Keratinocyte (primary cell): ENCODE results near the gene BBS12. TPM values are rescaled to one million over a fixed set of nuclear protein-coding genes. Genes with fewer than 3 reads are reported as not detected.

Source experiments
- DNase-seq: peaks from one replicate; pipeline ENCODE4 v3.0.0-alpha.2; 2011; ENCODE audit warnings: low read depth, missing footprints, low spot score
- FAIRE-seq: peaks from 2 replicates; lab custom pipeline; 2011; peaks lifted over from hg19 to GRCh38; lab: Jason Lieb, UNC
- H2AFZ ChIP-seq: 2 replicates; pipeline ENCODE4 v1.6.0; 2012; ENCODE audit warnings: low read length, control low read depth, inconsistent platforms; ENCODE audit not compliant: control insufficient read depth
- H3K27ac ChIP-seq: 2 replicates; pipeline ENCODE4 v1.5.1; 2011; ENCODE audit warnings: low read length; ENCODE audit not compliant: control insufficient read depth, insufficient read depth
- H3K27me3 ChIP-seq: 3 replicates; pipeline ENCODE4 v1.6.0; 2011; ENCODE audit warnings: low read length; ENCODE audit not compliant: control insufficient read depth, insufficient read depth; ENCODE audit errors: extremely low read depth
- H3K36me3 ChIP-seq, 2 experiments: 2 replicates in 1 of 2; 3 replicates in 1 of 2; pipeline ENCODE4 v1.5.1; 2011; ENCODE audit warnings: low read length in 2 of 2, mild to moderate bottlenecking in 1 of 2; ENCODE audit not compliant: control insufficient read depth in 2 of 2, insufficient read depth in 2 of 2; ENCODE audit errors: extremely low read depth in 1 of 2
- H3K4me1 ChIP-seq: 3 replicates; pipeline ENCODE4 v1.5.1; 2011; ENCODE audit warnings: low read length; ENCODE audit not compliant: control insufficient read depth, insufficient read depth; ENCODE audit errors: extremely low read depth
- H3K4me2 ChIP-seq: 3 replicates; pipeline ENCODE4 v1.6.0; 2011; ENCODE audit warnings: low read depth, low read length; ENCODE audit not compliant: control insufficient read depth, insufficient read depth; ENCODE audit errors: extremely low read depth
- H3K4me3 ChIP-seq, 3 experiments: fragments of 200-600 bp in 1 of 3; sonication (generic) in 1 of 3; 2 replicates in 2 of 3; 3 replicates in 1 of 3; pipeline ENCODE4 v1.5.1; 2011 to 2016; ENCODE audit warnings: low read length in 3 of 3, mild to moderate bottlenecking in 3 of 3, control low read depth in 2 of 3, inconsistent platforms in 1 of 3, low read depth in 1 of 3, mixed read lengths in 1 of 3, mixed run types in 1 of 3, moderate library complexity in 1 of 3; ENCODE audit not compliant: control insufficient read depth in 2 of 3, insufficient read depth in 2 of 3; ENCODE audit errors: extremely low read depth in 1 of 3
- H3K79me2 ChIP-seq: 2 replicates; pipeline ENCODE4 v1.6.0; 2012; ENCODE audit warnings: low read length; ENCODE audit not compliant: control insufficient read depth, insufficient read depth
- H3K9ac ChIP-seq: 3 replicates; pipeline ENCODE4 v1.6.0; 2011; ENCODE audit warnings: low read length; ENCODE audit not compliant: control insufficient read depth, insufficient read depth; ENCODE audit errors: extremely low read depth
- H3K9me1 ChIP-seq: 3 replicates; pipeline ENCODE4 v1.6.0; 2011; ENCODE audit warnings: low read length; ENCODE audit not compliant: control insufficient read depth, insufficient read depth; ENCODE audit errors: extremely low read depth
- H3K9me3 ChIP-seq: 2 replicates; pipeline ENCODE4 v1.5.1; 2012; ENCODE audit warnings: low read depth, low read length; ENCODE audit not compliant: control insufficient read depth
- H4K20me1 ChIP-seq: 3 replicates; pipeline ENCODE4 v1.6.0; 2011; ENCODE audit warnings: low read length; ENCODE audit not compliant: control insufficient read depth, insufficient read depth; ENCODE audit errors: extremely low read depth
- CTCF ChIP-seq, 3 experiments: IDR thresholded peaks in 1 of 3; conservative IDR thresholded peaks in 1 of 3; optimal IDR thresholded peaks in 1 of 3; 2 replicates in 2 of 3; 3 replicates in 1 of 3; pipeline versions ENCODE3 to v1.5.1; 2011; ENCODE audit warnings: low read length in 3 of 3, mild to moderate bottlenecking in 3 of 3, moderate library complexity in 2 of 3, control low read depth in 1 of 3, inconsistent platforms in 1 of 3; ENCODE audit not compliant: insufficient read depth in 2 of 3; ENCODE audit errors: extremely low read depth in 1 of 3
- EZH2 ChIP-seq: IDR thresholded peaks from one replicate; pipeline ENCODE4 v1.6.1; 2012; ENCODE audit warnings: inconsistent platforms, mild to moderate bottlenecking, low read length, moderate library complexity
- dilution Hi-C: fragments of 300-500 bp; cut with MboI; formaldehyde crosslinking; loops from one replicate; pipeline ENCODE4 v1.7.0; 2020; ENCODE audit warnings: low sequenced_read_pairs; ENCODE audit not compliant: extremely low pct_ligation_motif_present
- polyA plus RNA-seq, 5 experiments: library from polyadenylated mRNA; depleted of rRNA in 3 of 5; stranded (reverse) in 3 of 5; stranded (forward) in 1 of 5; unstranded in 1 of 5; fragments of >200 nt; gene quantifications; 1 replicate in 1 of 5; 2 replicates in 3 of 5; 3 replicates in 1 of 5; pipeline versions ENCODE4 v1.2.1 to v1.2.3, GENCODE V29; 2011 to 2012; ENCODE audit warnings: missing spikeins in 2 of 5, low read depth in 1 of 5, low replicate concordance in 1 of 5

Gene BBS12
- polyA plus RNA-seq, 1 donor (not counting 4 experiments of a cell fraction or from before 2014, with no cell fraction given) = 2.5 TPM

GRCh38 chr4:122744229-122744628, 11.7 kb downstream of the BBS12 start:
- no peak for DNase-seq
- Histone ChIP-seq H3K27ac (no peak overlapping the region), H3K4me2 (no peak overlapping the region), H2AFZ (no peak overlapping the region), H3K79me2 (no peaks in the 10 kb centered on the region), H4K20me1 (no peaks in the 10 kb centered on the region), H3K27me3 (no peaks in the 10 kb centered on the region), H3K9ac (no peak overlapping the region), H3K4me3 (no peak overlapping the region), H3K9me3 (no peaks in the 10 kb centered on the region), H3K36me3 (peaks cover 0 to 6% of the 10 kb centered on the region in 2 experiments), H3K9me1 (no peaks in the 10 kb centered on the region), H3K4me1 (peaks cover 9% of the 10 kb centered on the region)
- TF ChIP-seq CTCF (optimal IDR thresholded peaks at IDR 0.05 in 1 of 3, IDR thresholded peaks at IDR 0.05 in 1 of 3, conservative IDR thresholded peaks at IDR 0.05 in 1 of 3; ENCODE audit: extremely low read depth in 1 of 3, insufficient read depth in 2 of 3, low read length in 3 of 3) (no peak), EZH2 (no peak)
- dilution Hi-C loops = no loop called here
- no peak for FAIRE-seq

GRCh38 chr4:122746485-122746965, 14.0 kb downstream of the BBS12 start:
- Histone ChIP-seq H3K9me1 (no peaks in the 10 kb centered on the region), H3K4me2 (no peak overlapping the region), H3K36me3 (peaks cover 0 to 6% of the 10 kb centered on the region in 2 experiments), H3K9me3 (no peaks in the 10 kb centered on the region), H2AFZ (no peak overlapping the region), H3K9ac (no peak overlapping the region), H3K4me3 (no peak overlapping the region), H3K4me1 (peaks cover 4% of the 10 kb centered on the region), H3K27ac (no peak overlapping the region), H4K20me1 (no peaks in the 10 kb centered on the region), H3K27me3 (no peaks in the 10 kb centered on the region), H3K79me2 (no peaks in the 10 kb centered on the region)
- FAIRE-seq = no peak
- TF ChIP-seq CTCF (optimal IDR thresholded peaks at IDR 0.05 in 1 of 3, IDR thresholded peaks at IDR 0.05 in 1 of 3, conservative IDR thresholded peaks at IDR 0.05 in 1 of 3; ENCODE audit: extremely low read depth in 1 of 3, insufficient read depth in 2 of 3, low read length in 3 of 3) (no peak), EZH2 (no peak)
- dilution Hi-C loops = no loop called here
- no peak for DNase-seq
